Fibroblast of mammary gland (primary cell): ENCODE results near the gene YAP1.

Experiments used
- DNase-seq: peaks from one replicate; pipeline ENCODE4 v3.0.0-alpha.2; 2010; ENCODE audit warnings: low read depth
- H3K4me3 ChIP-seq: 2 replicates; pipeline ENCODE4 v1.5.1; 2011; ENCODE audit warnings: low read depth, mild to moderate bottlenecking, low read length, moderate library complexity; ENCODE audit not compliant: control insufficient read depth
- CTCF ChIP-seq: conservative IDR thresholded peaks from 2 replicates; pipeline ENCODE4 v1.5.1; 2011; ENCODE audit warnings: low read depth, low read length, inconsistent platforms; ENCODE audit not compliant: control insufficient read depth, insufficient read depth

YAP1 gene

GRCh38 chr11:102184269-102184987 is 74.2 kb downstream of the YAP1 start:
- peak; percentile 24 for TF ChIP-seq CTCF
- DNase-seq: peak; percentile 76
- H3K4me3 ChIP-seq: no peak overlapping the region

GRCh38 chr11:102186551-102187191 is 76.4 kb downstream of the YAP1 start:
- DNase-seq: peak; percentile 56
- TF ChIP-seq CTCF: no peak
- H3K4me3 ChIP-seq: no peak overlapping the region

GRCh38 chr11:102187416-102188151 is 77.3 kb downstream of the YAP1 start:
- peak; percentile 66 for DNase-seq
- no peak for TF ChIP-seq CTCF
- no peak overlapping the region for H3K4me3 ChIP-seq

- no peak for DNase-seq
- no peak for TF ChIP-seq CTCF
- no peak overlapping the region for H3K4me3 ChIP-seq
Observed at GRCh38 chr11:102188488-102188887, 78.2 kb downstream of the YAP1 start.

GRCh38 chr11:102191832-102192231 is 81.6 kb downstream of the YAP1 start:
- no peak for DNase-seq
- no peak overlapping the region for H3K4me3 ChIP-seq
- no peak for TF ChIP-seq CTCF

GRCh38 chr11:102192349-102193066 is 82.3 kb downstream of the YAP1 start:
- H3K4me3 ChIP-seq: no peak overlapping the region
- TF ChIP-seq CTCF: no peak
- DNase-seq: no peak
